ENCODE results near the gene NFATC4.

DNA sequence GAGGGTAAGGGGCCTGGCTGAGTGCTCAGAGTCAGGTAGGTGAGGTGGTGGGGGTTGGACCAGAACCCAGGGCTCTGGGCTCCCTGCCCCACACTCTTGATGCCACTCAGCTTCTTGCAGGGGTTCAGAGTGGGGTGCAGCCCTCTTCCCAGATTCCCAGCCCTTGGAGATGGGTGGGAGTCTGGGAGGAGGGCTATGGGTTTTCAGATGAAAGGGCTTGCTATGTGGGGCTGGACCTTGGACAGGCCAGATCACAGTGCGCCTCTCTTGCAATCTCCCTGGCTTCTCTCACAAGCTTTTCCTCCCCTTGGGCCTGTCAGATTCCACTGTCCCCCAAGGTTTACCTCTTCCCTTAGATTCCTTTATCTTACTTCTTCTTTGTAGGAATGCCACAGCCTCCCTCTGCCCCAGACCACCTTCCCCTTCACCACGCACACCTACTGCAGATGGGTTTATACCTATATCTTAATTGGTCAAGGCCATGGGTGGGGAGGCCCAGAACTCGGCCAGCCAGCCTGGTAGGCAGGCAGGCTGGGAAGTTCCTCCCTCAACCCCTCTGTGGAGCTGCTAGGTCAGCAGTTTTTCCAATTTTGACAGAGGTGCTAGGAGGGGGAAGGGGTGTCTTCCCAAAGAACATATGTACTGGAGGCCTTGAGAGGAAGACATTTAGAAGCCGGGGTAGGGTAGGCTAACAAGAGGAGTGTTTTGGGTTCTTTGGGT is 32.2 kb downstream of the NFATC4 start:
- TF ChIP-seq EZH2 (IDR thresholded peaks at IDR 0.05; ENCODE audit: insufficient read depth, poor library complexity, severe bottlenecking) (no peak), EZH2phosphoT487 (IDR thresholded peaks at IDR 0.05; ENCODE audit: insufficient read depth, low read depth) (no peak)
